SK-N-SH treated with all-trans-retinoic acid at 6 μM for 48 hours (cell line): ENCODE measurements around the gene TRAF1.

Experiments used
- ARNTL ChIP-seq: fragments of 450-650 bp; formaldehyde crosslinking; IDR thresholded peaks from 2 replicates; pipeline ENCODE4 v1.5.0; 2020; ENCODE audit warnings: low read depth, mild to moderate bottlenecking, moderate library complexity, borderline replicate concordance
- BACH2 ChIP-seq: fragments of 250-450 bp; sonication (Bioruptor Pico); IDR thresholded peaks from 2 replicates; pipeline ENCODE4 v1.9.0; 2021; ENCODE audit warnings: mild to moderate bottlenecking, borderline replicate concordance
- GLIS3 ChIP-seq: fragments of 250-450 bp; sonication (Bioruptor Pico); IDR thresholded peaks from 2 replicates; pipeline ENCODE4 v1.5.0; 2020; ENCODE audit warnings: mild to moderate bottlenecking, moderate library complexity
- POU6F1 ChIP-seq: fragments of 250-450 bp; sonication (Bioruptor Pico); IDR thresholded peaks from 2 replicates; pipeline ENCODE4 v1.8.0; 2021; ENCODE audit warnings: low read depth, mild to moderate bottlenecking, moderate library complexity, borderline replicate concordance
- PPARA ChIP-seq: fragments of 250-450 bp; sonication (Bioruptor Pico); IDR thresholded peaks from 2 replicates; pipeline ENCODE4 v1.5.0; 2020; ENCODE audit warnings: mild to moderate bottlenecking, borderline replicate concordance
- RARB ChIP-seq: fragments of 250-450 bp; sonication (Bioruptor Pico); IDR thresholded peaks from 2 replicates; pipeline ENCODE4 v1.8.0; 2021; ENCODE audit warnings: mild to moderate bottlenecking, moderate library complexity
- TOX ChIP-seq: fragments of 250-450 bp; sonication (Bioruptor Pico); IDR thresholded peaks from 2 replicates; pipeline ENCODE4 v1.8.0; 2021; ENCODE audit warnings: mild to moderate bottlenecking, moderate library complexity, borderline replicate concordance
- ZNF565 ChIP-seq: fragments of 450-650 bp; formaldehyde crosslinking; conservative IDR thresholded peaks from 2 replicates; pipeline ENCODE4 v1.5.0; 2020; ENCODE audit warnings: low read depth, mild to moderate bottlenecking, moderate library complexity
- ZNF70 ChIP-seq: fragments of 450-650 bp; formaldehyde crosslinking; IDR thresholded peaks from 2 replicates; pipeline ENCODE4 v1.5.0; 2020; ENCODE audit warnings: mild to moderate bottlenecking, moderate library complexity
- ZNF8 ChIP-seq: fragments of 450-650 bp; formaldehyde crosslinking; IDR thresholded peaks from 2 replicates; pipeline ENCODE4 v1.5.0; 2020; ENCODE audit warnings: mild to moderate bottlenecking, moderate library complexity
- TF ChIP-seq, protein P1 (sequence below): fragments of 250-450 bp; sonication (Bioruptor Pico); IDR thresholded peaks from 2 replicates; pipeline ENCODE4 v1.8.0; 2020; ENCODE audit warnings: mild to moderate bottlenecking, moderate library complexity, borderline replicate concordance
- TF ChIP-seq, protein P2 (sequence below): fragments of 250-450 bp; sonication (Bioruptor Pico); IDR thresholded peaks from 2 replicates; pipeline ENCODE4 v1.5.1; 2020; ENCODE audit warnings: low read depth, mild to moderate bottlenecking, moderate library complexity

GRCh38 chr9:120922404-120923195 is 4.0 kb downstream of the TRAF1 start:
- TF ChIP-seq ARNTL (CRISPR knock-in tag) (no peak), ZNF8 (no peak), BACH2 (CRISPR knock-in tag) (no peak), ZNF565 (CRISPR knock-in tag) (no peak), PPARA (CRISPR knock-in tag) (no peak), POU6F1 (CRISPR knock-in tag) (no peak), ZNF70 (no peak), GLIS3 (CRISPR knock-in tag) (no peak), RARB (CRISPR knock-in tag) (no peak), TOX (CRISPR knock-in tag) (no peak)
- TF ChIP-seq, protein P1, sequence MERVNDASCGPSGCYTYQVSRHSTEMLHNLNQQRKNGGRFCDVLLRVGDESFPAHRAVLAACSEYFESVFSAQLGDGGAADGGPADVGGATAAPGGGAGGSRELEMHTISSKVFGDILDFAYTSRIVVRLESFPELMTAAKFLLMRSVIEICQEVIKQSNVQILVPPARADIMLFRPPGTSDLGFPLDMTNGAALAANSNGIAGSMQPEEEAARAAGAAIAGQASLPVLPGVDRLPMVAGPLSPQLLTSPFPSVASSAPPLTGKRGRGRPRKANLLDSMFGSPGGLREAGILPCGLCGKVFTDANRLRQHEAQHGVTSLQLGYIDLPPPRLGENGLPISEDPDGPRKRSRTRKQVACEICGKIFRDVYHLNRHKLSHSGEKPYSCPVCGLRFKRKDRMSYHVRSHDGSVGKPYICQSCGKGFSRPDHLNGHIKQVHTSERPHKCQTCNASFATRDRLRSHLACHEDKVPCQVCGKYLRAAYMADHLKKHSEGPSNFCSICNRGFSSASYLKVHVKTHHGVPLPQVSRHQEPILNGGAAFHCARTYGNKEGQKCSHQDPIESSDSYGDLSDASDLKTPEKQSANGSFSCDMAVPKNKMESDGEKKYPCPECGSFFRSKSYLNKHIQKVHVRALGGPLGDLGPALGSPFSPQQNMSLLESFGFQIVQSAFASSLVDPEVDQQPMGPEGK (CRISPR knock-in tag), result no peak
- TF ChIP-seq, protein P2, sequence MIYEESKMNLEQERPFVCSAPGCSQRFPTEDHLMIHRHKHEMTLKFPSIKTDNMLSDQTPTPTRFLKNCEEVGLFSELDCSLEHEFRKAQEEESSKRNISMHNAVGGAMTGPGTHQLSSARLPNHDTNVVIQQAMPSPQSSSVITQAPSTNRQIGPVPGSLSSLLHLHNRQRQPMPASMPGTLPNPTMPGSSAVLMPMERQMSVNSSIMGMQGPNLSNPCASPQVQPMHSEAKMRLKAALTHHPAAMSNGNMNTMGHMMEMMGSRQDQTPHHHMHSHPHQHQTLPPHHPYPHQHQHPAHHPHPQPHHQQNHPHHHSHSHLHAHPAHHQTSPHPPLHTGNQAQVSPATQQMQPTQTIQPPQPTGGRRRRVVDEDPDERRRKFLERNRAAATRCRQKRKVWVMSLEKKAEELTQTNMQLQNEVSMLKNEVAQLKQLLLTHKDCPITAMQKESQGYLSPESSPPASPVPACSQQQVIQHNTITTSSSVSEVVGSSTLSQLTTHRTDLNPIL (CRISPR knock-in tag), result no peak
